ENCODE measurements around the gene KIF17. TPM values are rescaled to one million over a fixed set of nuclear protein-coding genes. Genes with fewer than 3 reads are reported as not detected.

KIF17 gene
- total and polyA plus RNA-seq, 3 experiments from 2014 or later: not detected

GRCh38 chr1:20660363-20660762 is 57.4 kb downstream of the KIF17 start:
- POLR2A ChIA-PET: interaction anchor here (1.5 kb wide), 1 partner anchor 19 kb away, joined by 3 read pairs; no protein-coding TSS in a partner anchor
- H3K9me3 Mint-ChIP-seq: no peaks in the 10 kb centered on the region
- H3K27ac ChIP-seq (ENCODE audit: low read depth, low read length): peak overlapping the region; percentile 85
- H3K4me3 Mint-ChIP-seq: peak overlapping the region; percentile 98 to 100 (median 99)
- peak overlapping the region; percentile 85 for H3K4me3 ChIP-seq (ENCODE audit: low read length)
- no peaks in the 10 kb centered on the region for H3K9me3 ChIP-seq (ENCODE audit: low read length)
- peaks cover 44 to 61% (median 54%) of the 10 kb centered on the region in 3 donors for H3K4me1 Mint-ChIP-seq
- peaks cover 0 to 59% (median 13%) of the 10 kb centered on the region in 3 donors for H3K36me3 Mint-ChIP-seq
- DNase-seq: no peak
- CTCF ChIA-PET: interaction anchor here (1.1 to 2.0 kb wide), 2 partner anchors 28 to 126 kb away, joined by 3 to 6 read pairs; no protein-coding TSS in a partner anchor
- peaks cover 31% of the 10 kb centered on the region for H3K36me3 ChIP-seq (ENCODE audit: insufficient read depth, low read length)
- peak overlapping the region; percentile 93 to 99 (median 98) for H3K27ac Mint-ChIP-seq
- peaks cover 32% of the 10 kb centered on the region for H3K4me1 ChIP-seq (ENCODE audit: insufficient read depth, low read length)
- no peaks in the 10 kb centered on the region for H3K27me3 ChIP-seq (ENCODE audit: insufficient read depth, low read length, poor library complexity, severe bottlenecking)
- no peaks in the 10 kb centered on the region for H3K27me3 Mint-ChIP-seq

GRCh38 chr1:20658166-20658915 is 59.5 kb downstream of the KIF17 start:
- Mint-ChIP-seq H3K27ac (peak overlapping the region in 4 of 8 donors; percentile 13 to 81 (median 52)), H3K36me3 (peaks cover 0 to 77% (median 16%) of the 10 kb centered on the region in 3 donors), H3K4me3 (peak overlapping the region in 2 of 7 donors; percentile 22 to 66), H3K4me1 (peaks cover 44 to 61% (median 54%) of the 10 kb centered on the region in 3 donors), H3K9me3 (no peaks in the 10 kb centered on the region), H3K27me3 (no peaks in the 10 kb centered on the region)
- Histone ChIP-seq H3K4me3 (ENCODE audit: low read length) (no peak overlapping the region), H3K9me3 (ENCODE audit: low read length) (no peaks in the 10 kb centered on the region), H3K4me1 (ENCODE audit: insufficient read depth, low read length) (peaks cover 32% of the 10 kb centered on the region), H3K36me3 (ENCODE audit: insufficient read depth, low read length) (peaks cover 40% of the 10 kb centered on the region), H3K27ac (ENCODE audit: low read depth, low read length) (no peak overlapping the region), H3K27me3 (ENCODE audit: insufficient read depth, low read length, poor library complexity, severe bottlenecking) (no peaks in the 10 kb centered on the region)
- ChIA-PET CTCF (no interaction called here), POLR2A (no interaction called here)
- no peak for DNase-seq

GRCh38 chr1:20657024-20657423 is 60.8 kb downstream of the KIF17 start:
- Mint-ChIP-seq H3K9me3 (no peaks in the 10 kb centered on the region), H3K4me3 (peak overlapping the region in 2 of 7 donors; percentile 63 to 82), H3K27ac (peak overlapping the region in 3 of 8 donors; percentile 4 to 90 (median 22)), H3K4me1 (peaks cover 36 to 53% (median 46%) of the 10 kb centered on the region in 3 donors), H3K36me3 (peaks cover 0 to 90% (median 19%) of the 10 kb centered on the region in 3 donors), H3K27me3 (no peaks in the 10 kb centered on the region)
- peaks cover 25% of the 10 kb centered on the region for H3K4me1 ChIP-seq (ENCODE audit: insufficient read depth, low read length)
- H3K4me3 ChIP-seq (ENCODE audit: low read length): no peak overlapping the region
- POLR2A ChIA-PET: interaction anchor here (1.4 kb wide), 1 partner anchor 23 kb away, joined by 3 read pairs; no protein-coding TSS in a partner anchor
- no peak for DNase-seq
- peaks cover 43% of the 10 kb centered on the region for H3K36me3 ChIP-seq (ENCODE audit: insufficient read depth, low read length)
- H3K27me3 ChIP-seq (ENCODE audit: insufficient read depth, low read length, poor library complexity, severe bottlenecking): no peaks in the 10 kb centered on the region
- H3K9me3 ChIP-seq (ENCODE audit: low read length): no peaks in the 10 kb centered on the region
- no peak overlapping the region for H3K27ac ChIP-seq (ENCODE audit: low read depth, low read length)
- CTCF ChIA-PET: no interaction called here

GRCh38 chr1:20654104-20654690 is 63.6 kb downstream of the KIF17 start:
- Mint-ChIP-seq H3K4me1 (peaks cover 11 to 26% (median 21%) of the 10 kb centered on the region in 3 donors), H3K27ac (peak overlapping the region in 2 of 8 donors; percentile 18 to 20), H3K27me3 (no peaks in the 10 kb centered on the region), H3K36me3 (peaks cover 0 to 94% (median 29%) of the 10 kb centered on the region in 3 donors), H3K4me3 (peak overlapping the region in 1 of 7 donors; percentile 40), H3K9me3 (no peaks in the 10 kb centered on the region)
- H3K9me3 ChIP-seq (ENCODE audit: low read length): no peaks in the 10 kb centered on the region
- H3K4me3 ChIP-seq (ENCODE audit: low read length): no peak overlapping the region
- H3K27me3 ChIP-seq (ENCODE audit: insufficient read depth, low read length, poor library complexity, severe bottlenecking): no peaks in the 10 kb centered on the region
- DNase-seq: no peak
- H3K27ac ChIP-seq (ENCODE audit: low read depth, low read length): no peak overlapping the region
- CTCF ChIA-PET: no interaction called here
- POLR2A ChIA-PET: no interaction called here
- peaks cover 6% of the 10 kb centered on the region for H3K4me1 ChIP-seq (ENCODE audit: insufficient read depth, low read length)
- peaks cover 44% of the 10 kb centered on the region for H3K36me3 ChIP-seq (ENCODE audit: insufficient read depth, low read length)

- Histone ChIP-seq H3K4me3 (ENCODE audit: low read length) (no peak overlapping the region), H3K4me1 (ENCODE audit: insufficient read depth, low read length) (no peaks in the 10 kb centered on the region), H3K9me3 (ENCODE audit: low read length) (no peaks in the 10 kb centered on the region), H3K27ac (ENCODE audit: low read depth, low read length) (no peak overlapping the region), H3K27me3 (ENCODE audit: insufficient read depth, low read length, poor library complexity, severe bottlenecking) (no peaks in the 10 kb centered on the region), H3K36me3 (ENCODE audit: insufficient read depth, low read length) (peaks cover 37% of the 10 kb centered on the region)
- Mint-ChIP-seq H3K4me1 (peaks cover 4 to 14% (median 9%) of the 10 kb centered on the region in 3 donors), H3K27ac (peak overlapping the region in 1 of 8 donors; percentile 54), H3K4me3 (no peak overlapping the region), H3K36me3 (peaks cover 0 to 91% (median 30%) of the 10 kb centered on the region in 3 donors), H3K9me3 (no peaks in the 10 kb centered on the region), H3K27me3 (no peaks in the 10 kb centered on the region)
- CTCF ChIA-PET: no interaction called here
- POLR2A ChIA-PET: no interaction called here
- DNase-seq: no peak
These were observed 65.5 kb downstream of the KIF17 start for GRCh38 chr1:20652300-20652699.

- Histone ChIP-seq H3K27ac (ENCODE audit: low read depth, low read length) (no peak overlapping the region), H3K4me1 (ENCODE audit: insufficient read depth, low read length) (no peaks in the 10 kb centered on the region), H3K27me3 (ENCODE audit: insufficient read depth, low read length, poor library complexity, severe bottlenecking) (no peaks in the 10 kb centered on the region), H3K9me3 (ENCODE audit: low read length) (no peaks in the 10 kb centered on the region), H3K4me3 (ENCODE audit: low read length) (no peak overlapping the region), H3K36me3 (ENCODE audit: insufficient read depth, low read length) (peaks cover 25% of the 10 kb centered on the region)
- H3K9me3 Mint-ChIP-seq: no peaks in the 10 kb centered on the region
- H3K4me3 Mint-ChIP-seq: no peak overlapping the region
- no peak overlapping the region for H3K27ac Mint-ChIP-seq
- CTCF ChIA-PET: interaction anchor here (1.5 kb wide), 1 partner anchor 16 kb away, joined by 4 read pairs; the partner anchor contains the start of gene PINK1
- DNase-seq: no peak
- H3K27me3 Mint-ChIP-seq: no peaks in the 10 kb centered on the region
- H3K36me3 Mint-ChIP-seq: peaks cover 0 to 80% (median 21%) of the 10 kb centered on the region in 3 donors
- H3K4me1 Mint-ChIP-seq: no peaks in the 10 kb centered on the region
- POLR2A ChIA-PET: no interaction called here
These were observed 68.9 kb downstream of the KIF17 start for GRCh38 chr1:20648946-20649345.

- H3K27ac Mint-ChIP-seq: no peak overlapping the region
These were observed 69.4 kb downstream of the KIF17 start for GRCh38 chr1:20648438-20648837.

GRCh38 chr1:20645414-20645813 is 72.4 kb downstream of the KIF17 start:
- H3K4me1 ChIP-seq (ENCODE audit: insufficient read depth, low read length): no peaks in the 10 kb centered on the region
- no peaks in the 10 kb centered on the region for H3K9me3 ChIP-seq (ENCODE audit: low read length)
- H3K27me3 ChIP-seq (ENCODE audit: insufficient read depth, low read length, poor library complexity, severe bottlenecking): no peaks in the 10 kb centered on the region
- H3K36me3 ChIP-seq (ENCODE audit: insufficient read depth, low read length): peaks cover 16% of the 10 kb centered on the region
- no peak overlapping the region for H3K4me3 ChIP-seq (ENCODE audit: low read length)
- H3K36me3 Mint-ChIP-seq: peaks cover 5 to 69% (median 8%) of the 10 kb centered on the region in 3 donors
- ChIA-PET CTCF (interaction anchor here (1.1 to 1.5 kb wide), 2 partner anchors 13 to 128 kb away, joined by 3 to 6 read pairs; no protein-coding TSS in a partner anchor), POLR2A (interaction anchor here (1.5 kb wide), 1 partner anchor 11 kb away, joined by 7 read pairs; no protein-coding TSS in a partner anchor)
- peaks cover 0 to under 1% (median under 1%) of the 10 kb centered on the region in 3 donors for H3K4me1 Mint-ChIP-seq
- no peak for DNase-seq
- H3K9me3 Mint-ChIP-seq: no peaks in the 10 kb centered on the region
- no peak overlapping the region for H3K27ac Mint-ChIP-seq
- no peak overlapping the region for H3K27ac ChIP-seq (ENCODE audit: low read depth, low read length)
- H3K27me3 Mint-ChIP-seq: no peaks in the 10 kb centered on the region
- H3K4me3 Mint-ChIP-seq: no peak overlapping the region

More at GRCh38 chr1:20648438-20648837, 69.4 kb downstream of the KIF17 start:
- H3K27me3 ChIP-seq (ENCODE audit: insufficient read depth, low read length, poor library complexity, severe bottlenecking): no peaks in the 10 kb centered on the region
- CTCF ChIA-PET: interaction anchor here (1.5 kb wide), 1 partner anchor 15 kb away, joined by 4 read pairs; the partner anchor contains the start of gene PINK1
- H3K4me1 Mint-ChIP-seq: no peaks in the 10 kb centered on the region
- H3K4me1 ChIP-seq (ENCODE audit: insufficient read depth, low read length): no peaks in the 10 kb centered on the region
- H3K36me3 ChIP-seq (ENCODE audit: insufficient read depth, low read length): peaks cover 20% of the 10 kb centered on the region
- no peaks in the 10 kb centered on the region for H3K27me3 Mint-ChIP-seq
- POLR2A ChIA-PET: no interaction called here
- H3K36me3 Mint-ChIP-seq: peaks cover 0 to 78% (median 21%) of the 10 kb centered on the region in 3 donors
- H3K27ac ChIP-seq (ENCODE audit: low read depth, low read length): no peak overlapping the region
- H3K9me3 ChIP-seq (ENCODE audit: low read length): no peaks in the 10 kb centered on the region
- H3K4me3 ChIP-seq (ENCODE audit: low read length): no peak overlapping the region
- no peak for DNase-seq
- H3K4me3 Mint-ChIP-seq: no peak overlapping the region
- H3K9me3 Mint-ChIP-seq: no peaks in the 10 kb centered on the region
